Suppressor macrophage treated with lipopolysaccharide for 1 hour (primary cell): ENCODE data around the gene EML1.

ENCODE experiments used
- DNase-seq, 3 donors: peaks; one replicate each; pipeline ENCODE4 v3.0.0-alpha.2; 2020 to 2022

Gene EML1

DNA sequence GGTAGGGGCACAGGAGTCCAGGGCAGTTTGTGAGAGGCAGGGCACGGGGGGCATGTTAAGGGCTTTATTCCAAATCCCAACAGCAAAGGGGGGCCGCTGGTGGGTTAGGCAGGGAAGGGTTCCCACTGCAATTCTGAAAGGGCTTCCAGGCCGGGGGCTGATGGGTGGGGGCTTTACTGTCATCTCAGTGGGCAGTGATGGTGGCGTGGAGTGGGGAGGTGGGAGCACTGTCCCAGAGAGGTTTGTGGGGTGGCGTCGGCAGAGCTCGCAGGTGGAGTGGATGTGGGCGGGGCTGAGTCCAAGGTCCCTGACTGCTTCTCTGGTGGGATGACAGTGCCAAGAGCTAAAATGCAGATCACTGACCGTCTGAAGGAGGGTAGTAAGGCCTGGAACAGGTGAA, 150.4 kb downstream of the EML1 start:
- DNase-seq = no peak

- no peak for DNase-seq
Measured at GRCh38 chr14:99944241-99944651, 151.0 kb downstream of the EML1 start.

DNA sequence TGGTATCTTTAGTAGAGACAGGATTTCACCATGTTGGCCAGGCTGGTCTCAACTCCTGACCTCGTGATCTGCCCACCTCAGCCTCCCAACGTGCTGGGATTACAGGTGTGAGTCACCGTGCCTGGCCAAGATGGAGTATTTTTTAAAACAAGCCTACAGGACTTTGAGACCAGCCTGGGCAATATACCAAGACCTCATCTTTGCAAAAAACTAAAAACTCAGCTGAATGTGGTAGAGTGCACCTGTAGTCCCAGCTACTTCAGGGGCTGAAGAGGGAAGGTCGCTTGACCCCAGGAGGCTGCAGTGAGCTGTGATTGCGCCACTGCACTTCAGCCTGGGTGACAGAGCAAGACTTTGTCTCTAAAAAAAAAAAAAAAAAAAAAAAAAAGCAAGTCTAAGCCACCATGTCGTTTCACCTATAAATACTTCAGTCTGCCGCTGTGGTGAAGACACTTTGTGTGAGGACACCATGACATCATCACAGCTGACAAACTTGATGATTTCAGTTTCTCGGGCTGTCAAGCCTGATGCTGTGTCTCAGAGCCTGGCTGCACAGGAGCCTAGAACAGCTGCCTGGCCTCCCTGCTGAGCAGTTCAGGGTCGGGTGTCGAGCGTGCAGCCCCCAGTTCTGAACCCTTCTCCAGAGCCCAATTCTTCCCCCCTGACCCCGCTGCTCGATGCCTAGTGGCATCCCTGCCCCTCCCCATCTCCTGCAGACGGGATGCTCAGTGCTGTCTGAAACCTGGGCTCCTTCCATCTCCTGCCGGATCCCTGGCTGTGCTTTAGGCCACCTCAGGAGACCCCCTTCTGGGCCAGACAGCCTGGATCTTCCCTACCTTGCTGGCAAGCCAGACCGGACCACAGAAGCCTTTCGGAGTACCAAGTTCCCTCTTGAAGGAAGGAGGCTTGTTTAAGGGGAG, 152.8 kb downstream of the EML1 start:
- peak; percentile 54 to 59 (median 56) for DNase-seq

DNA sequence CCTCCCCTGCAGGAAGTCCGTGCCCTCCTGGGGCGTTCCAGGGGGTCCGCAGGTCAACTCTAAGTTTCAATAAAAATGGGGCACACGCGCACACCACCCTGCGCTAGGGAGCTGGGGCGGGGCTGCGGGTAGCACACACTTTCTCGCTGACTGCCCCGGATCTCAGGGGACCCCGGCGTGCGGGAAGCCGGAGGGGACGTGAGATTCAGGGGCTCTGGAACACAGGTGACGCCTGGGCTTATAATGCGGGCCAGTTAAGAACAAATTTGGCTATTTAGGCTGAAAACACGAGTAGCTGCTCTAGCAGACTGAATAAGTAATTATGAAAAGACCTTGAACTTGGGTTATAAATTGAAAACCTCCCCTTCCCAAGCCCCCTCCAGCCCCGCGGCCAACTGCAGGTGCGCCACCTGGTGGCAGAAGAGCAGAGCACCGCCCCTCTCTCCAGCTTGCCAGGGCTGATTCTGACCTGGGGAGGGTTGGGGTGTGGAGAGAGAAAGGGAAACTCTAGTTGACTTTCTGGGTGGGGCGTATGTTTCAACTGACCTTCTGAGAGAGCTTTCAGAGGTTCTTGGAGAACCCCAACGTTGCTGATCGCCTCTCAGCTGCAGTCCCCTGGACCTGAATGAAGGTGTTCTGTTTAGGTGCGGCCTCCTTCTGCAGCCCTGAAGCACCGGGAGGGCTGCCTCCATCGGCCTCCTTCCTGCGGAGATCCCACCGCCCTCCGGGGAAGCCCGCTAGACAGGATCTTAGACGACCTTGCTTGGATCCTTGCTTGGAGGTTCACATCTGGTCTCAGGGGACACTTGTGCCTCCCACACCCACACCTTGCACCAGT, 153.7 kb downstream of the EML1 start:
- peak; percentile 41 to 66 (median 51) for DNase-seq

DNA sequence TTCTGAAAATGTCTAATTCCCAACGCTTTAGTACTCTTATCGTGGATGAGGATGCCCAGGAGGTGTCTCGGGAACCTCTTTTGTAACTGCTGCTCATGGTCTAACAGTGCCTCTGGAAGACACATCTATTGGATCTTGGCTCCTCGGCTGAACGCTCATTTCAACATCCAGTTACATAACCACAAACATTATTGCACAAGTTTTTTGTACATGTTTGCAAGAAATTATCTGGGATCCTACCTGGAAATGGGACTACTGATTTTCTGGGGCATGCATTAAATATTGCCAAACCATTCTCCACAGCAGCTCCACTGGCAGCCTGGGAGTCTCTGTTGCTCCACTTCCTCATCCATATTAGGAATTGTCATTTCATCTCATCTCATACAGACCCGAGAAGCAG, 154.5 kb downstream of the EML1 start:
- no peak for DNase-seq

- peak in 1 of 3 donors; percentile 57 for DNase-seq
Measured at GRCh38 chr14:99949011-99949732, 156.0 kb downstream of the EML1 start.

GRCh38 chr14:99950181-99950580, 157.0 kb downstream of the EML1 start:
- no peak for DNase-seq

DNA sequence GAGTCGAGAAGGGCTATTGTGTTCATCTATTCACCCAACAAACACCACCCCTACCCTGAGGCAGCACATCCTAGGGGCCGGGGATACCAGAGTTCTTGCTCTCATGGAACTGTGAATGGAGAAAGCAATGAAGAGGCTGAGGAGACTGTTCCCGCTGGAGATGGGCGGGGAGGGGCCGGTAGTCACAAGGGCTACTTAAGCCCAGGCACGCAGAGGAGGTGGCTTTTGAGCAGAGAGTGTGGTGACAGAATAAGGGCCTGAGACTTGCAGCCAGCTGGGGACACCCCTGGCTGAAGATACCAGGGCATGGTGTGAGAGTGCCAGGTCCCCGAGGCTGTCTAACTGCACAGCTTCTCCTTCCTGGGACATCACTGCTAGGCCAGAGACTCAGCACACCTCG, 157.9 kb downstream of the EML1 start:
- no peak for DNase-seq

DNA sequence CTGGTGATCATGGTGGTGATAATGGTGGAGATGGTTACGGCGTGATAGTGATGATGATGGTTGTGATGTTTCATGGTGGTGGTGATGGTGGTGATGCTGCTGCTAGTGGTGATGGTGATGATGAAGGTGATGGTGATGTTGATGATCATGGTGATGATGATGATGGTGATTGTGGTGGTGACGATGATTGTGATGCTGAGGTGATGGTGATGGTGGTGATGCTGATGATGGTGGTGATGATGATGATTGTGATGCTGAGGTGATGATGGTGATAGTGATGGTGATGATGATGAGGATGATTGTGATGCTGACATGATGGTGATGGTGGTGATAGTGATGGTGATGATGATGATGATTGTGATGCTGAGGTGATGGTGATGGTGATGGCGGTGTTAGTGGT, 158.8 kb downstream of the EML1 start:
- DNase-seq = no peak

DNA sequence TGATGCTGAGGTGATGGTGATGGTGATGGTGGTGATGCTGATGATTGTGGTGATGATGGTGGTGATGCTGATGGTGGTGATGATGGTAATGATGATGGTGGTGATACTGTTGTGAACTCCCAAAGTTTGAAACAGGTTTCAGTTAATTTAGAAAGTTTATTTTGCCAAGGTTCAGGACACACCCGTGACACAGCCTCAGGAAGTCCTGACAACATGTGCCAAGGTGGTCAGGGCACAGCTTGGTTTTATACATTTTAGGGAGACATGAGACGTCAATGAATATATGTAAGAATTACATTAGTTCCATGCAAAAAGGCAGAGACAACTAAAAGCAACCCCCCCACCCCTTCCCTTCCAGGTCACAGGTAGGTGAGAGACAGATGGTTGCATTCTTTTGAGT, 159.2 kb downstream of the EML1 start:
- no peak for DNase-seq

DNA sequence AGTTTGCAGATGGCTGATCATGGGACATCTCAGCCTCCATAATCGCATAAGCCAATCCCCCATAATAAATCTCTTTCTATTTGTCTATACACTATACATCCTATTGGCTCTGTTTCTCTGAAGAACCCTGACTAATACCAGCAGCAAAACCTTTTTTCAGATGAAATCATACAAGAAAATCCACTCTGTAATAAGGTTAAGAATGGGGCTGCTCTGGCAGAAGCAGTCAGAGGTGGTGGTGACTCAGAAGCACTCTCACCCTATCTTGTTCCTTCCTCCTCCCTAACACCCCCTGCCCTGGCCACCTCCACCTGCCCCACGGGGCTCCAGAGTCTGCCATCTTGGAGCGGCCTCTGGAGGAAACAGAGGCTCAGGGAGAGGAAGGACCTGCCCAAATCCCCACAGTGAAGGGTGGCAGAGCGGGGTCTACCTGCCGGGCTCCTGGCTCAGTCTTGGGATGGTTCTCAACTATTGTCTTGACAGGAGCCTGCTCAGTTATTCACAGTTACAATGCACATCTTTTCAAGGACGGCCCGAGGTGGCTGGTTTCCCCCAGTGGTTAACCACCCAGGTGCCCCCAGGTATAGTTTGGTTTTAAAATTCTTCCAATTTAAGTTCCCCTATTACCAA, 162.7 kb downstream of the EML1 start:
- no peak for DNase-seq

DNA sequence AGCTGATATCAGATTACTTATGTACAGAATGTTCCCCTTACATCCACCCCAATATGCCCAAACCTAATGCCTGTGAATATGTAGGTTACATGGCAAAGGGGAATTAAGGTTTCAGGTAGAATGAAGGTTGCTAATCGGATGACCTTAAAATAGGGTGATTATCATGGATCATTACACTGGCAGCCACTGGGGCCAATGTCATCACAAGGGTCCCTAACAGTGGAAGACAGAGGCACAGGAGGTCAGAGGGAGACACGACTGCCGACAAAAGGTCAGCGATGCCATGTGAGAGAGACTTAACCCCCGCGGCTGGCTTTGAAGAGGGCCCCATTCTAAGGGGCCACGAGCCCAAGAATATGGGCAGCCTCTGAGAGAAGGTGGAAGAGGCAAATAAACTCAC, 165.2 kb downstream of the EML1 start:
- no peak for DNase-seq

- no peak for DNase-seq
Measured at GRCh38 chr14:99961826-99962518, 168.8 kb downstream of the EML1 start.

GRCh38 chr14:99964979-99965378, 171.8 kb downstream of the EML1 start:
- no peak for DNase-seq

- no peak for DNase-seq
Measured at GRCh38 chr14:99966037-99966835, 173.0 kb downstream of the EML1 start.

GRCh38 chr14:99966912-99967311, 173.7 kb downstream of the EML1 start:
- DNase-seq = no peak

DNA sequence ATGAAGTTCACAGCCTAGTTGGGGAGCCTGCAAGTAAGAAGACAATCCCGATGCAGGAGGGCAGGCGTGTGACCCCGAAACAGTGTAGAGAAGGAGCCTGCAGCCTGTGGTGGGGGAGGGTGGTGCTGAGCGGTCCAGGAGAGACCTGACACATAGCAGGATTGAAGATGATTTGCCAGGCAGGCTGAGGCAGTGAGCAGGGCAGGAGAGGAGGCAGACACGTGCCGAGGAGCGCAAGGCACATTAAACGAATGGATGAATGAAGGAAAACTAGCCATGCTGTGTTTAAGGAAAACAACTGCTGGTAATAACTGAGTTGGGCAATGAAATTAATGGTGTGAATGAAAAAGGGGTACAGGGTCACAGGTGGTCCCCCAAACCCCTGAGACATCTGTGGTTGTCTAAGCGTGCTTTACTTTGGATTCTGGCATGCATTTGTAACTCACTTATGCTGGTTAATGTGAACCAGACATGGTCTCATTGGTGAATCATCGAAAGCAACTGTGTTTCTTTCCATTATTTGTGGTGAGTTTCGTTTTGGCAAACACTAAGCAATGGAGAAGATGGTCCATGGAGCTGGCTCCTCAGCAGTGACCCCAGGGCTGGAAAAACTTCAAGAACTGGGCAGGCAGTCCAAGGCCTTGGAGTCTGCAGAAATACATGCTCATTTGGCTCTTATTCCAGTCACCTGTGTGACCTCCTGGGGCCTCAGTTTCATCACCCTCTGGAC, 175.1 kb downstream of the EML1 start:
- no peak for DNase-seq

- DNase-seq = peak; percentile 48 to 57 (median 57)
Measured at GRCh38 chr14:99968941-99969340, 175.7 kb downstream of the EML1 start.

GRCh38 chr14:99969673-99970322, 176.6 kb downstream of the EML1 start:
- no peak for DNase-seq
